ENCODE data around the gene LRP1-AS.

LRP1-AS gene

DNA sequence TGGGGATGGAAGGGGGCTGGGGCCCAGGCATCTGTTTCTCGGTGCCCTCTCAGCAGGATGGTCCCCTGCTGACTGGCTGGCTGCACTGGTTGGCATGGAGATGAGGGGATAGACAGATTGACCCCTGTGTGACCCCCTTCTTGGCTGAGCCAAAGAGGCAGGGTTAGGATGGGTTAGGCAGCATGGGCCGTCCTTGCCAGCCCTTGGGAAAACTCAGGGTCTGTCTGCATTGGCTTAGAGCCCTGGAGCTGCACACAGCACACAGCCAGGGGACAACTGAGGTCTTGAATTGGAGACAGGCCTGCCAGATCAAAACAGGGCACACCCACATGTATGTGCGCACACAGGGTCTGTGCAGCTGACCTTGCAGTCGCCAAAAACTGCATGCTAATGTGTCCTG is 11.2 kb upstream of the LRP1-AS start:
- no peak for DNase-seq

- no peak for DNase-seq
These were observed 10.8 kb upstream of the LRP1-AS start for GRCh38 chr12:57158186-57158585.

DNA sequence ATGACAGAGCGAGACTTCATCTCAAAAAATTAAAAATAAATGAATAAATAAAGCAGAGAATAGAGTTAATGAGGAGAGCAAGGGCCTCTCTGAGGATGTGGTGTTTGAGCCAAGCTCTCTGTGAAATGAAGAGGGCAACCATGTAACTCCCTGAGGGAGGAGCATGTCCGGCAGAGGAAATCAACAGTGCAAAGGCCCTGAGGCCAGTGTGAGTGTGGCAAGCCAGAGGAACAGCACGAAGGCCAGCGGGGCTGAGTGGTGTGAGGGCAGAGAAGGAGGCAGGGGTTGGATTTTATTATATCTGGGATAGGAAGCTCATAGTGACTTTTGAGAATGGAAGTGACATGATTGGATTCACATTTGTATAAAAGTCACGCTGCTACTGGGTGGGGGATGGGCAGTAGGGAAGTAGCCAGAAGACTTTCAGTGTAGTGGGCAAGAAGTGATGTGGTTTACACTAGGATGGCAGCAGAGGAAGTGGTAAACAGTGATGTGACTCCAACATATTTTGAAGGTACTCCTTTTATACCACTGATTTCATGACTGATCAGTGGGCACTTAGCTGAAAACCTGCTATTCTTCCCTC is 10.3 kb upstream of the LRP1-AS start:
- DNase-seq, result no peak

GRCh38 chr12:57156701-57157403 is 9.4 kb upstream of the LRP1-AS start:
- no peak for DNase-seq

- no peak for DNase-seq
These were observed 7.5 kb upstream of the LRP1-AS start for GRCh38 chr12:57154804-57155434.

DNA sequence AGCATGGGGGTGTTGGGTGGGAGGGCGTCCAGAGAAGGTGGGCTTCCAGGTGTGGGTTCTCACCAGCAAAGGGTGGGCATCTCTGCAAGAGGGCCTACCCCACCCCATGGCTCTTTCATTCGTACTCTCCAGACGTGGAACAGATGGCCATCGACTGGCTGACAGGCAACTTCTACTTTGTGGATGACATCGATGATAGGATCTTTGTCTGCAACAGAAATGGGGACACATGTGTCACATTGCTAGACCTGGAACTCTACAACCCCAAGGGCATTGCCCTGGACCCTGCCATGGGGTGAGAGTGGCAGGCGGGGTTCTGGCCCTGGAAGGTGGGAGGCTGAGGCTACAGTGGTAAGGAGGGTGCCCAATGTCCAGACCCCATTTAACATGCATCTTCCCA is 6.7 kb upstream of the LRP1-AS start:
- no peak for DNase-seq

GRCh38 chr12:57153415-57153997 is 6.1 kb upstream of the LRP1-AS start:
- DNase-seq, result no peak

- no peak for DNase-seq
These were observed 5.2 kb upstream of the LRP1-AS start for GRCh38 chr12:57152639-57153038.

- peak; percentile 54 for DNase-seq
These were observed 4.6 kb upstream of the LRP1-AS start for GRCh38 chr12:57151741-57152630.

DNA sequence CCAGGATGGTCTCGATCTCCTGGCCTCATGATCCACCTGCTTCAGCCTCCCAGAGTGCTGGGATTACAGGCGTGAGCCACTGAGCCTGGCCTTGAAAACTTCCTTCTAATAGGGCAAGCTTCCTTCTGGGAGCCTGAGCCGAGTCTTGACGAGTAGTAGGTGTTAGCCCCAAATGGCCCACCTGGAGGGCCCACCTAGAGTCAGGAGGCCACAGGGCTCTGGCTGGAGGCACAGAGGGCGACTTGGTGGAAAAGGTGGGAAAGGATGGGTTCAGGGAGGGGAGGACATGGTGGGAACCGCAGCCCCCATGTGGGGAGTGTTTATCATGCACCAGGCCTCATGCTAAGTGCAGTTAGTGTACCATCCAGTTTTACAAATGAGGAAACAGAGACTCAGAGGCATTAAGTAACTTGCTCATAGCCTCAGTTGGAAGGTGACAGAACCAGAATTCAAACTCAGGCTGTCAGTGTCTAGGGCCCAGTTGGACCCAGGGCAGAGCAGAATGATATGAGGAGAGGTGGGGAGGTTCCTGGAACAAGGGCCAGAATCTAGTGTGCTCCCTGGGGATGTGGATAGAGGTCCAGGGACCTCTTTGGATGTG is 3.1 kb upstream of the LRP1-AS start:
- no peak for DNase-seq

DNA sequence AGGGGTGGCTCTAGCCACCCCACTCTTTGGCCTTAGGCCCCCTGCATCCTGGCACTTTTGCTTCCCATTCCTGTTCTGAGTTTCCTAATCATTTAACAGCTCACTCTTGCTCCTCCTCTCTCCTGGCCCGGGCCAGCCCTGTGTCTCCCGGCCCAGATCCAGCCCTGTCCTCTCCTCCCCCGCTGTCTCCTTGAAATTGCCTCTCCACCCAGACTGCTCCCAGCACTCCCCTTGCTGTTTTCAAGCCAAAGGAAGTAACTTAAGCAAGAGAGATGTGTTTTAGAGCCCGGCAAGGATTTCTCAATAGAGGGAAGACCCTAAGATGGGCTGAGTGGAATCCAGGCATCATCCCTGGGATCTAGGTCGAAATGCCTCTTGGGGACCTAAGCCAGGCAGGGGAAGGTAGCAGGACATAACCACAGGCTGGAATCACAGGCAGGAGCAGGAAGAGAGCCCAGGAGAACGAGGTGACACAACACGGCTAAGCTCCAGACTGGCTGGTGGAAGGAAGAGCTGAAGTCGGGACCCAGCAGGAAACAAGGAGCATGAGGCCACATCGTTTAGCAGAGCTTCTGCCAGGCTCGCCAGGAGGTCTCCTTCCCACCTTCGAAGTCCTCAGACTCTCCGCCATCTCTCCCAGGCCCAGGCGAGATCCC is 2.0 kb upstream of the LRP1-AS start:
- no peak for DNase-seq

GRCh38 chr12:57148469-57149244 is 1.2 kb upstream of the LRP1-AS start:
- DNase-seq, result no peak

DNA sequence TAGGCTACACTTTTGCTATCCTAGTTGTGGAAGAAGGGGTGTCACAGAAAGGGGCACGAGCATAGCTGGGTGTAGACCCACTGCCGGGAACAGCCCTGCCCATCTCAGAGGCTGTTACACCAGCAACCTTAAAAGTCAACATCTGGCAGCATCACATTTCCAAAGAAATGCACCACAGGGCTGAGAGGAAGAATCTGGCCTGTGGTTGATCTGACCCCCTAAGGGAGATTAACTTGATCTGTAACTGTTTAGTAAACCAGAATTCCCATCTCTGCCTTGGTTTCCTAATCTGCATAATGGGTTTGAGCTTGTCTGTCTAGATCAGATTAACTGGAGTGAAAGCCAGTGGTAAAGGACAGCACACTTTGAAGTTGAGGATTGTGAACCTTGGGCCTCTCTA is 1.3 kb downstream of the LRP1-AS start:
- no peak for DNase-seq

DNA sequence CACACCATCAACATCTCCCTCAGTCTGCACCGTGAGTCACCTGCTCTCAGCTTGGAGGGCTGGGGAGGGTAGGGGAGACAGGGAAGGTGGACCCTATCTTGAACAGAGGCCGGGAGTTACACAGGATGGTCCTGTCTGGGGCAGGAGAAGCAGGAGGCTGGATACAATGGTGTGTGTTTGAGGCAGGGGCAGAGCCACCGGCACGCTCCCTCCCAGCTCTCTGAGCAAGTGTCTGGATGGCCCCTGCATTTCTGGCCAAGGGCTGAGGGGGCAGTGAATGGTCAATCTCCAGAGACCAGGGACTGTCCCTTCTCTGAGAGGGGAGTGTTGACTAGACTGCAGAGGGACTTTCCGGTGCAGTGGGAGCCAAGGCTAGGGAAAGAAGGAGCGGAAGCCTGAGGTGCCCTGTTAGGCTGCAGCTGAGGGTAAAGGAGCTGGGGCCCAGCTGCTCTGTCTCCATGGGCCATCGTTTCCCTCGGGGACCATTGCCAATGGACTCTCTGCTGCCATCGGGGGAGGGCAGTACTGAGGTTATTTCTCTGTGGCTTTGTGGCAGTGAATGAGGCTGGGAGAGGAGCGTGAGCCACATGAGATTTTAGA is 1.9 kb downstream of the LRP1-AS start:
- DNase-seq, result no peak

GRCh38 chr12:57143454-57143853 is 4.0 kb downstream of the LRP1-AS start:
- DNase-seq, result no peak

GRCh38 chr12:57142727-57143126 is 4.7 kb downstream of the LRP1-AS start:
- no peak for DNase-seq

DNA sequence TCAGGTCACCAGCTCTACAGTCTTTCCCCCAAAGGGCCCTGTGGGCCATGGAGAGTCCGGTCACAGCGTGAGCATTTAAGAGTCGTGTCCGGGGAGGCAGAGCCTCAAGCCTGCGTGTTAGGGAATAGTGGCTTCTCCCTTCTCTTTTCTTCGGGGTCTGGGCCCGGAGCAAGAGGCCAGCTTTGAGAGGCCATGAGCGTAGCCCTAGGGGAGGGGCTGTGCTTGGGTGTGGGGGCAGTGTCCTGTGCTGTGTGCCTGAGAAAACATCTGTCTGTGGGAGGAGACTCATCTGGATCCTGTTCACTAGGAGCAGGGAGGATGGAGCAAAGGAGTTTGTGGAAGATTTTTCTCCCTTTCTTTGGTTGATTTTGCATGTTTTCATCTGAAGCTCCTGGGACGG is 5.3 kb downstream of the LRP1-AS start:
- DNase-seq, result no peak

DNA sequence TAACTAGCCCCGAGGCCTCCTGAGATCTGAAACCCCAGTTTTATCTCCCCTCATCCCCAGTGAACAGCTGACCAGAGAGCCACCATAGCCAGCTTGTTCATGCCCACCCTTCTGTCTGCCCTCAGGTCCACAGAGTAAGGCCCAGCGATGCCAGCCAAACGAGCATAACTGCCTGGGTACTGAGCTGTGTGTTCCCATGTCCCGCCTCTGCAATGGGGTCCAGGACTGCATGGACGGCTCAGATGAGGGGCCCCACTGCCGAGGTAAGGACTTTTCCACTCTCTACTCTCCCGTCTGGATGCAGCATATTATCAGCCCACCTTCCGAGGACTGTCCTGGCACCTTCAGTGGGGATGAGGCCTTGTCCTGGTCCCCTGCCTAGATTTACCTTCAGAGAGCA is 6.2 kb downstream of the LRP1-AS start:
- no peak for DNase-seq

DNA sequence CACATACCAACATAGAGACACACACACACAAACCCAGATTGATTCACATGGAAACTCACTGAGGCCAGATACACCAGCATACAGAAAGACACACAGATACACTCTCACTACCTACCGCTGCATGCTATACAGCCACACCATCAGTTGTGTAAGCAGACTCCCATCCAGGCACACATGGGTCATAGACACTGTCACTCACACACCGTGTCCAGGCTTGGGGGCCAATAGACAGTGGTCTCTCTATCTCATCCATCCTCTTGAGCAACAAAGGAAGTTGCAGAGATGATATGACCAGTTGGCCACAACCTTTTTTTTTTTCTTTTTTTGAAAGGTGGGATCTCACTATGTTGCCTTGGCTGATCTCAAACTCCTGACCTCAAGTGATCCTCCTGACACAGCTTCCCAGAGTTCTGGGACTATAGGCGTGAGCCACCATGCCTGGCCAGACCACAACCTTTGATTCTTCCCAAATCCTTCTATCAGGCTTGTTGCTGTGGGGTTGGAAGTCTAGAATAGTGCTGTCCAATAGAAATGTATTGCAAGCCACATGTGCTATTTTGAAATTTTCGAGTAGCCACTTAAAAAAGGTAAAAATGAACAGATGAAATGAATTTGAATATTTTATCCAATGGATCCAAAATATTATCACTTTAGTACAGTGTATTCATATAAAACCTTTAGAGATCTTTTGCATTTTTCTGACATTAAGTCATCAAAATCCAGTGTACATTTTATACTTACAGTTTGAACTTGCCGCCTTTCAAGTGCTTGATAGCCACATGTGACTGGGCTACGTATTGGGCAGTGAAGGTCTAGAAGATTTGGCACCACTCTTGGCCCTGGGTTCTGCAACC is 7.4 kb downstream of the LRP1-AS start:
- DNase-seq, result no peak
